NCI-H128 (cell line): ENCODE data around the gene UBE3D.
"Not testable (repeated sequence)": the region's sequence is repeated elsewhere in the genome, so short reads cannot be mapped to it uniquely, and the experiment has no call there.

Source experiments
- DNase-seq: peaks from one replicate; lab custom pipeline; 2025; ENCODE audit not compliant: unreplicated experiment; lab: John Stamatoyannopoulos, UW

Gene UBE3D

GRCh38 chr6:83055366-83055964 lies 10.2 kb downstream of the UBE3D start:
- no peak for DNase-seq

GRCh38 chr6:83053678-83054077 lies 12.0 kb downstream of the UBE3D start:
- DNase-seq, result no peak

GRCh38 chr6:83051377-83052172 lies 14.1 kb downstream of the UBE3D start:
- no peak for DNase-seq

GRCh38 chr6:83047065-83047754 lies 18.4 kb downstream of the UBE3D start:
- DNase-seq, result no peak

GRCh38 chr6:83044091-83044768 lies 21.4 kb downstream of the UBE3D start:
- DNase-seq, result no peak

- no peak for DNase-seq
Observed at GRCh38 chr6:83042467-83043053, 23.1 kb downstream of the UBE3D start.

GRCh38 chr6:83038246-83038645 lies 27.4 kb downstream of the UBE3D start:
- DNase-seq, result no peak

- DNase-seq, result no peak
Observed at GRCh38 chr6:83031689-83032088, 34.0 kb downstream of the UBE3D start.

GRCh38 chr6:83019741-83020140 lies 45.9 kb downstream of the UBE3D start:
- DNase-seq, result no peak

GRCh38 chr6:83011131-83011530 lies 54.5 kb downstream of the UBE3D start:
- DNase-seq, result not testable (repeated sequence)

GRCh38 chr6:83008626-83009025 lies 57.0 kb downstream of the UBE3D start:
- DNase-seq, result no peak

GRCh38 chr6:83006270-83006905 lies 59.3 kb downstream of the UBE3D start:
- DNase-seq, result no peak

GRCh38 chr6:82996156-82996555 lies 69.5 kb downstream of the UBE3D start:
- DNase-seq, result no peak

- no peak for DNase-seq
Observed at GRCh38 chr6:82995066-82995465, 70.6 kb downstream of the UBE3D start.

- DNase-seq, result no peak
Observed at GRCh38 chr6:82989736-82990290, 75.8 kb downstream of the UBE3D start.

GRCh38 chr6:82988930-82989351 lies 76.7 kb downstream of the UBE3D start:
- no peak for DNase-seq

- no peak for DNase-seq
Observed at GRCh38 chr6:82987951-82988350, 77.7 kb downstream of the UBE3D start.

GRCh38 chr6:82987416-82987815 lies 78.2 kb downstream of the UBE3D start:
- no peak for DNase-seq

GRCh38 chr6:82984720-82985119 lies 80.9 kb downstream of the UBE3D start:
- DNase-seq, result no peak

- DNase-seq, result no peak
Observed at GRCh38 chr6:82980086-82980485, 85.6 kb downstream of the UBE3D start.
